HFFc6 (cell line): ENCODE results near the gene CHCHD6. TPM values are rescaled to one million over a fixed set of nuclear protein-coding genes. Genes with fewer than 3 reads are reported as not detected.

Experiments
- DNase-seq: peaks from one replicate; pipeline ENCODE4 v3.0.0-alpha.2; 2018
- H3K27ac Mint-ChIP-seq: 2 replicates; pipeline ENCODE4 v1.8.0; 2020; ENCODE audit warnings: mild to moderate bottlenecking, mixed read lengths
- H3K27me3 Mint-ChIP-seq: 2 replicates; pipeline ENCODE4 v1.8.0; 2021; ENCODE audit warnings: mild to moderate bottlenecking, moderate library complexity, mixed read lengths; ENCODE audit not compliant: insufficient read depth
- H3K36me3 Mint-ChIP-seq: 2 replicates; pipeline ENCODE4 v1.8.0; 2021; ENCODE audit warnings: low read depth, mixed read lengths
- H3K4me1 Mint-ChIP-seq: 2 replicates; pipeline ENCODE4 v1.8.0; 2020; ENCODE audit warnings: low read depth, mixed read lengths
- H3K4me3 Mint-ChIP-seq: 2 replicates; pipeline ENCODE4 v1.8.0; 2020; ENCODE audit warnings: mild to moderate bottlenecking, moderate library complexity, mixed read lengths
- H3K9me3 Mint-ChIP-seq: 2 replicates; pipeline ENCODE4 v1.8.0; 2020; ENCODE audit warnings: mild to moderate bottlenecking, mixed read lengths
- total RNA-seq, 6 experiments: library from RNA; stranded (reverse); fragmentation: NEBNext Ultra II Directional; extraction: Animal tissue kit (Norgen Biotek cat#: 25700); gene quantifications; 2 replicates in 1 of 6; 3 replicates in 5 of 6; pipeline ENCODE4 v1.2.3, GENCODE V29; 2021
- TF ChIP-seq, protein P1 (sequence below): fragments of 200-600 bp; sonication (generic); IDR thresholded peaks from 2 replicates; pipeline ENCODE4 v1.5.0; 2021; ENCODE audit warnings: antibody characterized with exemption, mild to moderate bottlenecking

The CHCHD6 gene
- total RNA-seq, 6 experiments from 2014 or later, result 18.6 to 22.9 (median 19.9) TPM

DNA sequence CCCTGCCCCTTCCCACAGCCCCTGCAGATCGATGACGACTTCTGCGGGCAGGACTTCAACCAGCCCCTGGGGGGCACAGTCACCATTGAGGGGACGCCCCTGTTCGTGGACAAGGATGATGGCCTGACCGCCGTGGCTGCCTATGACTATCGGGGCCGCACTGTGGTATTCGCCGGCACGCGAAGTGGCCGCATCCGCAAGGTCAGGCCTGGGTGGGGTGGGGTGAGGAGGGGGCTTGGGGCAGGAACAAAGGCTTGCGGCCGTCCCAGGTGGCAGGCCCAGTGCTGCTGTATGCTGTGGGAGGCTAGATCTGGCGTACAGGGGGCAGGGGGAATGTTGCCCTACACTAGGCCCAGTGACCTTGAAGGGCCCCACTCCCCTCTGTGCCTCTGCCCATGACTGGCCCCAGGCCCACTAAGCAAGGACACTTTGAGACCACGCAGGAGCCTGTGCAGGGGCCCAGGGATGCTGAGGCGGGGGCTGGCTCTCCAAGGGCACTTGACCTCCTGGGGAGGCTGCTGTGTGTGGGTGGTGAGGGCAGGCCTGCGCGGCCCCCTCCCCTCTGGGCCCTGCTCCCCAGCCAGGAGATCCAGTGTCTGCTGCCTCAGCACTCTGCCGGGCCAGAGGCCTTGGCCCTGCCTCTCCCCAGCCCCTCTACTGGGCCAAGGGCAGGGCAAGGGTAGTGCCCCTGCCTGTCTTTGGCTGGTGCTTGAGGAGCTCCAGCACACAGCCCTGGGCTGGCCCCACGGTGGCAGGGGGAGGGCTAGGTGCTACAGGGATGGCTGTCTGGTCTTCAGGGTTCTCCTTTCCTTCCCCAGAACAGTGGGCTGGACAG is 287.5 kb downstream of the CHCHD6 start:
- Mint-ChIP-seq H3K4me1 (peaks cover under 1% of the 10 kb centered on the region; the same call in 1 of the 2 replicates), H3K9me3 (no peaks in the 10 kb centered on the region), H3K27ac (no peak overlapping the region), H3K36me3 (no peaks in the 10 kb centered on the region), H3K27me3 (no peaks in the 10 kb centered on the region), H3K4me3 (no peak overlapping the region)
- DNase-seq, result no peak
- TF ChIP-seq, protein P1, sequence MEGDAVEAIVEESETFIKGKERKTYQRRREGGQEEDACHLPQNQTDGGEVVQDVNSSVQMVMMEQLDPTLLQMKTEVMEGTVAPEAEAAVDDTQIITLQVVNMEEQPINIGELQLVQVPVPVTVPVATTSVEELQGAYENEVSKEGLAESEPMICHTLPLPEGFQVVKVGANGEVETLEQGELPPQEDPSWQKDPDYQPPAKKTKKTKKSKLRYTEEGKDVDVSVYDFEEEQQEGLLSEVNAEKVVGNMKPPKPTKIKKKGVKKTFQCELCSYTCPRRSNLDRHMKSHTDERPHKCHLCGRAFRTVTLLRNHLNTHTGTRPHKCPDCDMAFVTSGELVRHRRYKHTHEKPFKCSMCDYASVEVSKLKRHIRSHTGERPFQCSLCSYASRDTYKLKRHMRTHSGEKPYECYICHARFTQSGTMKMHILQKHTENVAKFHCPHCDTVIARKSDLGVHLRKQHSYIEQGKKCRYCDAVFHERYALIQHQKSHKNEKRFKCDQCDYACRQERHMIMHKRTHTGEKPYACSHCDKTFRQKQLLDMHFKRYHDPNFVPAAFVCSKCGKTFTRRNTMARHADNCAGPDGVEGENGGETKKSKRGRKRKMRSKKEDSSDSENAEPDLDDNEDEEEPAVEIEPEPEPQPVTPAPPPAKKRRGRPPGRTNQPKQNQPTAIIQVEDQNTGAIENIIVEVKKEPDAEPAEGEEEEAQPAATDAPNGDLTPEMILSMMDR, result no peak

DNA sequence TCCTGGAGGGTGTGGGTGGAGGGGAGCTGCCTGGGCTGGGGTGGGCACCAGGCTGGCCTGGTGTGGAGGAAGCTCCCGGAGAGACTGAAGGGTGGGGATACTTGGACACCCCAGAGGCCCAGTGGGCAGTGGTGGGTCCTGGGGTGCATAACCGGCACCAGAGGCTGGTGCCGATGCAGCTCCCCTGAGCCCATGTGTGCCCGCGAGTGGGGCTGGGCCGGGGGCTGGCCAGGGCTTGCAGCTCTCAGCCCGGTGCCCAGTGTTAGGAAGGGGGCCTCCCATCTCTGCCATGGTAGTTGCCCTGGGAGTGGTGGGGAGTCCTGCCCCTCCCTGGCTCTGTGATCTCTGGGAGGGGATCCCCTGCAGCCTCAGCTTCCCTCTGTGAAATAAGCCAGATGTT is 288.2 kb downstream of the CHCHD6 start:
- no peaks in the 10 kb centered on the region for H3K36me3 Mint-ChIP-seq

DNA sequence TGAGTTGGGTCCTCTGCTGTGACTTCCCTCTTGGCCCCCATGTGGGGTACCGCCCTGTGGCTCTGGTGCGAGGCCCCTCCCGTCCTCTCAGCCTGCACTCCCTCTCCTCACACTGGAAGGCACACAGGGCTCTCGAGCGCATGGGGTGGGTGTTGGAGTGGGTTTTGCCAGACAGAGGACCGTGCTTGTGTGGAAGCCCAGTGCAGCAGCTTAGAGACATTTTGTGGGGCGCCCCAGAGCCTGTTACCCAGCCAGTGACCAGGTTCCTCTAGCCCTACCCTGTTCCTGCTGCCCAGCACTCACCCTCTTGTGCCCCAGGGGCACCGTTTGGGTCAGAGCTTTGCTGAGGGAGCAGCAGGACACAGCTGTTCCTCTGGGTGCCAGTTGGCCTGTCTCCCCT is 288.7 kb downstream of the CHCHD6 start:
- Mint-ChIP-seq H3K9me3 (no peaks in the 10 kb centered on the region), H3K27me3 (no peaks in the 10 kb centered on the region), H3K4me1 (no peaks in the 10 kb centered on the region), H3K27ac (no peak overlapping the region), H3K4me3 (no peak overlapping the region), H3K36me3 (no peaks in the 10 kb centered on the region)
- TF ChIP-seq, protein P1, result no peak
- no peak for DNase-seq

More for the DNA sequence above, 288.2 kb downstream of the CHCHD6 start:
- Mint-ChIP-seq H3K4me1 (no peaks in the 10 kb centered on the region), H3K27ac (no peak overlapping the region), H3K27me3 (no peaks in the 10 kb centered on the region), H3K9me3 (no peaks in the 10 kb centered on the region), H3K4me3 (no peak overlapping the region)
- TF ChIP-seq, protein P1, result no peak
- no peak for DNase-seq

DNA sequence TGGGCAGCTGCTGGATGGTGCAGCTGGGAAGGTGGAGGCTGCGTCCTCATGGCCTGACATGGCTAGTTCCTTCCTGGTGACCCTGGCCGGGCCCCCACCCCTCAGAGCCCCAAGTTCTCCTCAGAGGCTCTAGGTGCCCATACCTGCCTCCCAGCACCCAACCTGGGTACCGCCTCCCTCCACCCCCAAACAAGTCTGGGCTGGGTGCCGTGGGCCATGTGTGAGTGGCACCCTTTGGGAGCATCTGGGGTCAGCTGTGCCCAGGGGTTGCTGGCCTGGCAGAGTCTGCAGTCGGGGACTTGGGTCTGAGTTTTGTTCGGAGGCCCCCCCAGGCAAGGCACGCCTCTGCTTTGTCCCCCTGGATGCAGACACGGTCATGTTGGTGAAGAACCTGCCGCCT is 289.4 kb downstream of the CHCHD6 start:
- Mint-ChIP-seq H3K36me3 (no peaks in the 10 kb centered on the region), H3K27ac (no peak overlapping the region), H3K9me3 (no peaks in the 10 kb centered on the region), H3K4me3 (no peak overlapping the region), H3K27me3 (no peaks in the 10 kb centered on the region), H3K4me1 (no peaks in the 10 kb centered on the region)
- TF ChIP-seq, protein P1, result no peak
- DNase-seq, result no peak

DNA sequence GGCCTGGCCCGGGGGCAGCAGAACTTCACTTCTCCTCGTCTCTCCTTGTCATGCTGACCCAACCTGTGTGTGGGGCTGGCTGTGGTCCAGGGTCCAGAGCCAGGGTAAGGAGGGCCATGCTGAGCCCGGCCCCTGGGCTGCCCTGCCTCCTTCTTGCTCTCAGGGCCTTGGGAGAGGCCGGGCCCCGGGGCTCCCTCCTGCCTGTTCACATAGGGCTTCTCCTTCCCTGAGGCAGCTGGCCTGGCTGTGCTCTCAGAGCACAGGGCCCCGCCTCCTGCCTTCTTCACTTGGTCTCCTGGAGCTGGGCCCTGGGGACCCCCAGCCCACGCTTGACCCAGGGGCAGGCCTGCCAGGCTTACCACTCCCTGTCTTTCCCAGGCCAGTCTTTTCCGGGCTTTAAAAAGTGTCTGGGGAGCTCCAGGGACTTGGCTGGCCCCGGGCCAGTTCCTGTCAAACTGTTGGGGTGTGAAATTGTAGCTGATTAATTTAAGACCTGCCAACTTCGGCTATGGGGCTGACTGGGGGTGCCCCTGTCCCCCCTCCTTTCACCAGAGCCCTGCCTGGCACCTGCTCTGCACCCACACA is 290.7 kb downstream of the CHCHD6 start:
- Mint-ChIP-seq H3K4me1 (no peaks in the 10 kb centered on the region), H3K9me3 (no peaks in the 10 kb centered on the region), H3K27ac (no peak overlapping the region)

More for the DNA sequence above, 290.7 kb downstream of the CHCHD6 start:
- TF ChIP-seq, protein P1, result no peak
- H3K36me3 Mint-ChIP-seq, result no peaks in the 10 kb centered on the region
- no peaks in the 10 kb centered on the region for H3K27me3 Mint-ChIP-seq
- H3K4me3 Mint-ChIP-seq, result no peak overlapping the region
- no peak for DNase-seq
